ENCODE results near the gene OTOS. TPM values are rescaled to one million over a fixed set of nuclear protein-coding genes. Genes with fewer than 3 reads are reported as not detected.

OTOS gene
- total and polyA plus RNA-seq, 2 of the 13 experiments (the other 11 are each of a cell fraction or from before 2014, with no cell fraction given), result not detected

DNA sequence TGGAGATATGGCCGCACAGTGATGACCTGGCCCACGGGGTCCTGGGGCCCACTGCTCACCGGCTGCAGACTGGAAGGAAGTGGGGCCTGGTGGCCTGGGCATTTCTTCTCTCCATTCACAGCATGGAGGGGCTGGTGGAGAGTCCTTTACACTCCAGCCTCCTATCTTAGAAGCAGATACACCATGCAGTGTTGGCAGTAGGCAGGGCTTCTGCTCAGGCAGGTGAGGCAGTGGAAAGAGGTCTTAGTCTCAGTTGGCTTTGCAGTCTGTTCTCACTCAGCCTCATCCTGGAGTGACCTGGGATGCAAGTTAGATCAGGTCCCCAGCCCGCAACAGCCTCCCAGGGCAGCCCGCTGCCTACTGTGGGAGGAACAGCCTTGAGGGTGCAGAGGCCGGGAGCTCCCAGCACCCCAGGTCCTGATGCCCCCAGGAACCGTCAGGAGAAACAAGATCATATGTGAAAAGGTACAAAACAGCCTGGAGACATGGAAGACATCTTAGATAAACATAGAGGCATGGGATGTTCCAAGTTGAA is 45.8 kb upstream of the OTOS start:
- no peak overlapping the region for H3K4me2 ChIP-seq (ENCODE audit: low read depth, low read length)
- BruUV-seq (replicated peaks), result no TSS peak
- no peak overlapping the region for H3K27ac ChIP-seq (ENCODE audit: extremely low read length, insufficient read depth, low read length)
- FAIRE-seq (no peak), ATAC-seq (no peak), DNase-seq (ENCODE audit: low spot score) (no peak)
- TF ChIP-seq ZFX (CRISPR knock-in tag; IDR thresholded peaks at IDR 0.05; ENCODE audit: low read depth) (no peak), ZNF441 (CRISPR knock-in tag; IDR thresholded peaks at IDR 0.05; ENCODE audit: borderline replicate concordance) (no peak), GATA4 (IDR thresholded peaks at IDR 0.05; ENCODE audit: borderline replicate concordance, low read depth) (no peak), RBFOX2 (IDR thresholded peaks at IDR 0.05; ENCODE audit: low read depth, low read length) (no peak), RAD21 (CRISPR knock-in tag; IDR thresholded peaks at IDR 0.05) (no peak), U2AF2 (IDR thresholded peaks at IDR 0.05; ENCODE audit: low read depth, low read length) (no peak), GPN1 (CRISPR knock-in tag; IDR thresholded peaks at IDR 0.05; ENCODE audit: borderline replicate concordance) (no peak), MAFG (CRISPR knock-in tag; IDR thresholded peaks at IDR 0.05) (no peak), POLR2G (IDR thresholded peaks at IDR 0.05; ENCODE audit: low read depth, low read length) (no peak), GABPB1 (CRISPR knock-in tag; IDR thresholded peaks at IDR 0.05) (no peak)
- TF ChIP-seq, protein P1, sequence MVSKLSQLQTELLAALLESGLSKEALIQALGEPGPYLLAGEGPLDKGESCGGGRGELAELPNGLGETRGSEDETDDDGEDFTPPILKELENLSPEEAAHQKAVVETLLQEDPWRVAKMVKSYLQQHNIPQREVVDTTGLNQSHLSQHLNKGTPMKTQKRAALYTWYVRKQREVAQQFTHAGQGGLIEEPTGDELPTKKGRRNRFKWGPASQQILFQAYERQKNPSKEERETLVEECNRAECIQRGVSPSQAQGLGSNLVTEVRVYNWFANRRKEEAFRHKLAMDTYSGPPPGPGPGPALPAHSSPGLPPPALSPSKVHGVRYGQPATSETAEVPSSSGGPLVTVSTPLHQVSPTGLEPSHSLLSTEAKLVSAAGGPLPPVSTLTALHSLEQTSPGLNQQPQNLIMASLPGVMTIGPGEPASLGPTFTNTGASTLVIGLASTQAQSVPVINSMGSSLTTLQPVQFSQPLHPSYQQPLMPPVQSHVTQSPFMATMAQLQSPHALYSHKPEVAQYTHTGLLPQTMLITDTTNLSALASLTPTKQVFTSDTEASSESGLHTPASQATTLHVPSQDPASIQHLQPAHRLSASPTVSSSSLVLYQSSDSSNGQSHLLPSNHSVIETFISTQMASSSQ (IDR thresholded peaks at IDR 0.05; ENCODE audit: low read depth), result no peak
- TF ChIP-seq, protein P1 (CRISPR knock-in tag; IDR thresholded peaks at IDR 0.05; ENCODE audit: borderline replicate concordance), result no peak
- TF ChIP-seq, protein P2, sequence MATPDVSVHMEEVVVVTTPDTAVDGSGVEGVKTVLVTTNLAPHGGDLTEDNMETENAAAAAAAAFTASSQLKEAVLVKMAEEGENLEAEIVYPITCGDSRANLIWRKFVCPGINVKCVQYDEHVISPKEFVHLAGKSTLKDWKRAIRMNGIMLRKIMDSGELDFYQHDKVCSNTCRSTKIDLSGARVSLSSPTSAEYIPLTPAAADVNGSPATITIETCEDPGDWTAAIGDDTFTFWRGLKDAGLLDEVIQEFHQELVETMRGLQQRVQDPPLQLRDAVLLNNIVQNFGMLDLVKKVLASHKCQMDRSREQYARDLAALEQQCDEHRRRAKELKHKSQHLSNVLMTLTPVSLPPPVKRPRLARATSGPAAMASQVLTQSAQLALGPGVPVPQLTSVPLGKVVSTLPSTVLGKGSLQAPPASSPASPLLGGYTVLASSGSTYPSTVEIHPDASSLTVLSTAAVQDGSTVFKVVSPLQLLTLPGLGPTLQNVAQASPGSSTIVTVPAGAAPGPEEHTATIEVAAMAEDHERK (CRISPR knock-in tag; IDR thresholded peaks at IDR 0.05; ENCODE audit: low read depth), result no peak
- no peaks in the 10 kb centered on the region for H3K79me2 ChIP-seq (ENCODE audit: insufficient read depth, low read length)
- ChIA-PET CTCF (ENCODE audit: low intra/inter-chr PET ratio, low total read pairs) (no interaction called here), POLR2A (no interaction called here)
- intact Hi-C loops (cut with micrococcal nuclease; ENCODE audit: unreplicated experiment) (no loop called here), in situ Hi-C loops (cut with HindIII; ENCODE audit: extremely low pct_ligation_motif_present, low pct_unique_long_range_greater_than_20kb) (no loop called here)
- H4K20me1 ChIP-seq (ENCODE audit: insufficient read depth, low read length), result no peaks in the 10 kb centered on the region
- 16% methylated on average over 7 of the region's 7 CpGs for WGBS (ENCODE audit: low lambda C conversion rate)
- H3K9me3 ChIP-seq (ENCODE audit: low read length), result no peaks in the 10 kb centered on the region
- peaks cover 5 to 84% of the 10 kb centered on the region in 2 experiments; a peak in 4 of 5 replicates for H3K27me3 ChIP-seq (ENCODE audit: control insufficient read depth in 1 of 2, insufficient read depth in 2 of 2, low read length in 2 of 2)
- H3K36me3 ChIP-seq (replicated peaks in 1 of 2; ENCODE audit: control insufficient read depth in 1 of 2, insufficient read depth in 2 of 2, low read length in 2 of 2), result no peaks in the 10 kb centered on the region
- no peak overlapping the region for H2AFZ ChIP-seq (ENCODE audit: low read length)
- H3K4me3 ChIP-seq (replicated peaks in 1 of 3; ENCODE audit: insufficient read depth in 1 of 3, low read depth in 2 of 3, low read length in 3 of 3), result no peak overlapping the region
- H3K4me1 ChIP-seq (ENCODE audit: insufficient read depth, low read length), result no peaks in the 10 kb centered on the region
- no peak overlapping the region for H3K9ac ChIP-seq (ENCODE audit: insufficient read depth, low read depth, low read length)
